GM19397 (cell line): Measurements from ENCODE around the gene DCLK2.

Experiments
- ATAC-seq: cut with Tn5 transposase; IDR thresholded peaks from one replicate; pipeline ENCODE4 v1.9.1; 2021; ENCODE audit warnings: mild to moderate bottlenecking, moderate library complexity; ENCODE audit not compliant: unreplicated experiment

Gene DCLK2

GRCh38 chr4:150115851-150116250 is 37.6 kb downstream of the DCLK2 start:
- ATAC-seq: no peak

- no peak for ATAC-seq
Observed at GRCh38 chr4:150116506-150116905, 38.3 kb downstream of the DCLK2 start.

- ATAC-seq: no peak
Observed at GRCh38 chr4:150117094-150117493, 38.8 kb downstream of the DCLK2 start.

GRCh38 chr4:150117629-150118028 is 39.4 kb downstream of the DCLK2 start:
- ATAC-seq: no peak

- no peak for ATAC-seq
Observed at GRCh38 chr4:150119492-150119891, 41.2 kb downstream of the DCLK2 start.

GRCh38 chr4:150123087-150123486 is 44.8 kb downstream of the DCLK2 start:
- no peak for ATAC-seq

GRCh38 chr4:150123796-150124677 is 45.8 kb downstream of the DCLK2 start:
- no peak for ATAC-seq

- ATAC-seq: no peak
Observed at GRCh38 chr4:150126201-150126863, 48.1 kb downstream of the DCLK2 start.

GRCh38 chr4:150126864-150127203 is 48.6 kb downstream of the DCLK2 start:
- ATAC-seq: peak; percentile 58

- no peak for ATAC-seq
Observed at GRCh38 chr4:150127757-150128156, 49.5 kb downstream of the DCLK2 start.

GRCh38 chr4:150130933-150131332 is 52.7 kb downstream of the DCLK2 start:
- no peak for ATAC-seq

GRCh38 chr4:150131581-150132228 is 53.5 kb downstream of the DCLK2 start:
- ATAC-seq: no peak

- ATAC-seq: no peak
Observed at GRCh38 chr4:150133605-150134004, 55.4 kb downstream of the DCLK2 start.

- ATAC-seq: no peak
Observed at GRCh38 chr4:150135134-150135772, 57.0 kb downstream of the DCLK2 start.

- no peak for ATAC-seq
Observed at GRCh38 chr4:150136036-150136435, 57.8 kb downstream of the DCLK2 start.

GRCh38 chr4:150136481-150136880 is 58.2 kb downstream of the DCLK2 start:
- no peak for ATAC-seq

- ATAC-seq: no peak
Observed at GRCh38 chr4:150139297-150139865, 61.1 kb downstream of the DCLK2 start.

- no peak for ATAC-seq
Observed at GRCh38 chr4:150140774-150141400, 62.6 kb downstream of the DCLK2 start.

- no peak for ATAC-seq
Observed at GRCh38 chr4:150141756-150142155, 63.5 kb downstream of the DCLK2 start.

- ATAC-seq: no peak
Observed at GRCh38 chr4:150142831-150143230, 64.6 kb downstream of the DCLK2 start.
